K562 (cell line): ENCODE measurements around the gene ABLIM2.

Experiments used
- E2F1 ChIP-seq: sonication (generic); formaldehyde crosslinking; IDR thresholded peaks from 2 replicates; pipeline ENCODE4 v1.8.1; 2023; ENCODE audit warnings: mild to moderate bottlenecking, missing genetic modification reagents, moderate library complexity
- GABPA ChIP-seq: fragments of 200-800 bp; sonication (Bioruptor generic); conservative IDR thresholded peaks from 2 replicates; pipeline ENCODE4 v1.6.1; 2016; ENCODE audit warnings: low read depth, missing genetic modification characterization, missing compliant biosample characterization
- GATAD2B ChIP-seq: fragments of 450-650 bp; IDR thresholded peaks from 2 replicates; pipeline ENCODE4 v1.6.1; 2017; ENCODE audit warnings: mild to moderate bottlenecking, borderline replicate concordance
- KLF16 ChIP-seq: IDR thresholded peaks from 2 replicates; pipeline ENCODE4 v1.6.1; 2016; ENCODE audit warnings: antibody characterized with exemption
- MAX ChIP-seq: sonication (generic); formaldehyde crosslinking; IDR thresholded peaks from 2 replicates; pipeline ENCODE4 v1.9.0; 2022; ENCODE audit warnings: mild to moderate bottlenecking, missing genetic modification reagents
- POLR2AphosphoS5 ChIP-seq: IDR thresholded peaks from 2 replicates; pipeline ENCODE4 v1.6.1; 2011; ENCODE audit warnings: mild to moderate bottlenecking, low read depth, low read length, moderate library complexity; ENCODE audit not compliant: control insufficient read depth, insufficient read depth
- RAD21 ChIP-seq, 2 experiments: fragments of 250-450 bp in 1 of 2; fragments of 450-650 bp in 1 of 2; sonication (Bioruptor Pico) in 1 of 2; formaldehyde crosslinking in 1 of 2; IDR thresholded peaks in 1 of 2; conservative IDR thresholded peaks in 1 of 2; 2 replicates each; pipeline versions ENCODE4 v1.4.0 to v1.8.0; 2020 to 2022; ENCODE audit warnings: mild to moderate bottlenecking in 2 of 2, moderate library complexity in 1 of 2
- SFPQ ChIP-seq: fragments of 200-400 bp; formaldehyde crosslinking; IDR thresholded peaks from 2 replicates; pipeline ENCODE4 v1.6.1; 2017; ENCODE audit warnings: mild to moderate bottlenecking, low read depth, low read length, moderate library complexity
- USF1 ChIP-seq: sonication (generic); formaldehyde crosslinking; IDR thresholded peaks from 2 replicates; pipeline ENCODE4 v1.9.0; 2022; ENCODE audit warnings: mild to moderate bottlenecking, missing genetic modification reagents
- ZBTB33 ChIP-seq: sonication (generic); formaldehyde crosslinking; IDR thresholded peaks from 2 replicates; pipeline ENCODE4 v1.8.1; 2023; ENCODE audit warnings: mild to moderate bottlenecking, missing genetic modification reagents
- ZNF217 ChIP-seq: sonication (generic); formaldehyde crosslinking; IDR thresholded peaks from 2 replicates; pipeline ENCODE4 v1.8.0; 2022; ENCODE audit warnings: mild to moderate bottlenecking, missing genetic modification reagents
- ZSCAN29 ChIP-seq: fragments of 450-650 bp; IDR thresholded peaks from 2 replicates; pipeline ENCODE4 v1.6.1; 2017

GRCh38 chr4:8167291-8167690 lies 8.7 kb upstream of the ABLIM2 start:
- TF ChIP-seq MAX (CRISPR knock-in tag), result no peak
- TF ChIP-seq ZSCAN29, result no peak
- TF ChIP-seq E2F1 (CRISPR knock-in tag), result no peak
- TF ChIP-seq GATAD2B, result no peak
- TF ChIP-seq RAD21 (CRISPR knock-in tag; conservative IDR thresholded peaks at IDR 0.05 in 1 of 2, IDR thresholded peaks at IDR 0.05 in 1 of 2), result no peak
- no peak for TF ChIP-seq ZBTB33 (CRISPR knock-in tag)
- TF ChIP-seq GABPA, result no peak
- TF ChIP-seq USF1, result no peak
- no peak for TF ChIP-seq KLF16
- TF ChIP-seq ZNF217, result no peak
- no peak for TF ChIP-seq SFPQ
- no peak for TF ChIP-seq POLR2AphosphoS5
